ENCODE measurements around the gene G3BP1. TPM values are rescaled to one million over a fixed set of nuclear protein-coding genes. Genes with fewer than 3 reads are reported as not detected.

Gene G3BP1
- total RNA-seq, 4 donors from 2014 or later = 65.7 to 117 (median 91.0) TPM

GRCh38 chr5:151742870-151743294, 28.9 kb upstream of the G3BP1 start:
- TF ChIP-seq, protein P1, sequence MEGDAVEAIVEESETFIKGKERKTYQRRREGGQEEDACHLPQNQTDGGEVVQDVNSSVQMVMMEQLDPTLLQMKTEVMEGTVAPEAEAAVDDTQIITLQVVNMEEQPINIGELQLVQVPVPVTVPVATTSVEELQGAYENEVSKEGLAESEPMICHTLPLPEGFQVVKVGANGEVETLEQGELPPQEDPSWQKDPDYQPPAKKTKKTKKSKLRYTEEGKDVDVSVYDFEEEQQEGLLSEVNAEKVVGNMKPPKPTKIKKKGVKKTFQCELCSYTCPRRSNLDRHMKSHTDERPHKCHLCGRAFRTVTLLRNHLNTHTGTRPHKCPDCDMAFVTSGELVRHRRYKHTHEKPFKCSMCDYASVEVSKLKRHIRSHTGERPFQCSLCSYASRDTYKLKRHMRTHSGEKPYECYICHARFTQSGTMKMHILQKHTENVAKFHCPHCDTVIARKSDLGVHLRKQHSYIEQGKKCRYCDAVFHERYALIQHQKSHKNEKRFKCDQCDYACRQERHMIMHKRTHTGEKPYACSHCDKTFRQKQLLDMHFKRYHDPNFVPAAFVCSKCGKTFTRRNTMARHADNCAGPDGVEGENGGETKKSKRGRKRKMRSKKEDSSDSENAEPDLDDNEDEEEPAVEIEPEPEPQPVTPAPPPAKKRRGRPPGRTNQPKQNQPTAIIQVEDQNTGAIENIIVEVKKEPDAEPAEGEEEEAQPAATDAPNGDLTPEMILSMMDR (IDR thresholded peaks at IDR 0.05; ENCODE audit: low read depth) = no peak

GRCh38 chr5:151743530-151743929, 28.2 kb upstream of the G3BP1 start:
- TF ChIP-seq, protein P1 (IDR thresholded peaks at IDR 0.05; ENCODE audit: low read depth) = no peak

DNA sequence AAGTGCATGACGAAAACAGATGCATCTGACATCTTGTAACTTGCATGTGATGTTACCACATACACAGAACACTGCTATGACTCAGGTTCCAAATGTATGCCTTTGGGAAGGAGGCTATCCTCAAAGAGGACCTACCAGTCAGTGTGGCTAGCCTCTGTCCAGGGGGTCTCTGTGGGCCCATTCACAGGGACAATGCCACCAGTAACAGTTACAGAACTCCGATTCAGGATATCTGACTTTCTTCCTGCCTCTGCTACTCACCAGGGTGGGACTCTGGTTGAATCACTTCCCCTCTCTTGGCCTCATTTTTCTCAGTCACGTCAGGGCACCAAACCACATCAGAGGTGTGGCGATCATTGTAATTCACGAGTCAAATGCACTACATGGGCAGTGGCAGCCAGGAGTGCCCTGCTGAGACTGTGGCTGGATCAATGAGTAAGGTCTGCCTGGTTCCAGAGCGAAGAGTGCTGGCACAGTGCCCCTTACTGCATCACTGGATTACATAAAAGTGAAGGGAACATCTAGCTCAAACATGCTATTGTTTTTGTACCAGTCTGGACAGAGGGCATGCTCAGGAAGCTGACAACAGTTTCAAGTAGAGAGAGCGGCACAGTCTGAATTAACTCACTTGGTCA, 26.6 kb upstream of the G3BP1 start:
- TF ChIP-seq, protein P1 (IDR thresholded peaks at IDR 0.05; ENCODE audit: low read depth) = no peak

DNA sequence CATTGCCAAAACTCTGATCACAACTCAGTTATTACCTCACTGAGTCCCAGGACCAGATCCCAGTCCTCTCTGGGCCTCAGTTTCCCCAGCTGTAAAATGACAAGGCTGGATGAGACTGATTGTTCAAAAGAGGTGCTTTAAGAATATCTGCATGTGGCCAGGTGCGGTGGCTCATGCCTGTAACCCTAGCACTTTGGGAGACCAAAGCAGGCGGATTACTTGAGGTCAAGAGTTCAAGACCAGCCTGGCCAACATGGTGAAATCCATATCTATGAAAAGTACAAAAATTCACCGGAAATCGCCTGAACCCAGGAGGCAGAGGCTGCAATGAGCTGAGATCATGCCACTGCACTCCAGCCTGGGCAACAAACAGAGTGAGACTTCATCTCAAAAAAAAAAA, 21.6 kb upstream of the G3BP1 start:
- TF ChIP-seq, protein P1 (IDR thresholded peaks at IDR 0.05; ENCODE audit: low read depth) = no peak

- TF ChIP-seq, protein P1 (IDR thresholded peaks at IDR 0.05; ENCODE audit: low read depth) = no peak
Observed at GRCh38 chr5:151751091-151751490, 20.7 kb upstream of the G3BP1 start.

DNA sequence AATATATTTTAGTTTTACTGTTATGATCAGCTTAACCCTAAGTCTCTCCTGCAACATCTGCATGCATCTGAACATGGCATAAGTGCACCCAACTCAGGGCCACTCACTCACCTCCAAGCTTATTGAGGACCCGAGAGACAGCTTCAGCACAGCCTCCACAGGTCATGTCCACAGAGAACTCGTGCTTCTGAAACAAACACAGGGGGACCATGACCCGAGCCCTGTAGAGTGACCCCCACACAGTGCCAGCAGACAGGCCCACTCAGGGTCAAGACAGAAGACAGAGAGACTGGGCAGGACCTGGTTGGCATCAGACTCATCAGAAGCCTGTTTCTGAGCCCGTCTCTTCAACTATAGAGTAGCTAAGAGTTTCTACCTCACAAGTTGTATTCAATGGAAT, 20.2 kb upstream of the G3BP1 start:
- TF ChIP-seq, protein P1 (IDR thresholded peaks at IDR 0.05; ENCODE audit: low read depth) = no peak

- TF ChIP-seq, protein P1 (IDR thresholded peaks at IDR 0.05; ENCODE audit: low read depth) = no peak
Observed at GRCh38 chr5:151755383-151755782, 16.4 kb upstream of the G3BP1 start.

All from subcutaneous adipose tissue (tissue), 4 donors.